Keratinocyte (primary cell): ENCODE measurements around the gene SLC25A13. TPM values are rescaled to one million over a fixed set of nuclear protein-coding genes. Genes with fewer than 3 reads are reported as not detected.
A peak's percentile ranks its signal among the peaks of the same experiment; 100 is the strongest.

Source experiments
- DNase-seq: peaks from one replicate; pipeline ENCODE4 v3.0.0-alpha.2; 2011; ENCODE audit warnings: low read depth, missing footprints, low spot score
- FAIRE-seq: peaks from 2 replicates; lab custom pipeline; 2011; peaks lifted over from hg19 to GRCh38; lab: Jason Lieb, UNC
- H2AFZ ChIP-seq: 2 replicates; pipeline ENCODE4 v1.6.0; 2012; ENCODE audit warnings: low read length, control low read depth, inconsistent platforms; ENCODE audit not compliant: control insufficient read depth
- H3K27ac ChIP-seq: 2 replicates; pipeline ENCODE4 v1.5.1; 2011; ENCODE audit warnings: low read length; ENCODE audit not compliant: control insufficient read depth, insufficient read depth
- H3K27me3 ChIP-seq: 3 replicates; pipeline ENCODE4 v1.6.0; 2011; ENCODE audit warnings: low read length; ENCODE audit not compliant: control insufficient read depth, insufficient read depth; ENCODE audit errors: extremely low read depth
- H3K36me3 ChIP-seq, 2 experiments: 2 replicates in 1 of 2; 3 replicates in 1 of 2; pipeline ENCODE4 v1.5.1; 2011; ENCODE audit warnings: low read length in 2 of 2, mild to moderate bottlenecking in 1 of 2; ENCODE audit not compliant: control insufficient read depth in 2 of 2, insufficient read depth in 2 of 2; ENCODE audit errors: extremely low read depth in 1 of 2
- H3K4me1 ChIP-seq: 3 replicates; pipeline ENCODE4 v1.5.1; 2011; ENCODE audit warnings: low read length; ENCODE audit not compliant: control insufficient read depth, insufficient read depth; ENCODE audit errors: extremely low read depth
- H3K4me2 ChIP-seq: 3 replicates; pipeline ENCODE4 v1.6.0; 2011; ENCODE audit warnings: low read depth, low read length; ENCODE audit not compliant: control insufficient read depth, insufficient read depth; ENCODE audit errors: extremely low read depth
- H3K4me3 ChIP-seq, 3 experiments: fragments of 200-600 bp in 1 of 3; sonication (generic) in 1 of 3; 2 replicates in 2 of 3; 3 replicates in 1 of 3; pipeline ENCODE4 v1.5.1; 2011 to 2016; ENCODE audit warnings: low read length in 3 of 3, mild to moderate bottlenecking in 3 of 3, control low read depth in 2 of 3, inconsistent platforms in 1 of 3, low read depth in 1 of 3, mixed read lengths in 1 of 3, mixed run types in 1 of 3, moderate library complexity in 1 of 3; ENCODE audit not compliant: control insufficient read depth in 2 of 3, insufficient read depth in 2 of 3; ENCODE audit errors: extremely low read depth in 1 of 3
- H3K79me2 ChIP-seq: 2 replicates; pipeline ENCODE4 v1.6.0; 2012; ENCODE audit warnings: low read length; ENCODE audit not compliant: control insufficient read depth, insufficient read depth
- H3K9ac ChIP-seq: 3 replicates; pipeline ENCODE4 v1.6.0; 2011; ENCODE audit warnings: low read length; ENCODE audit not compliant: control insufficient read depth, insufficient read depth; ENCODE audit errors: extremely low read depth
- H3K9me1 ChIP-seq: 3 replicates; pipeline ENCODE4 v1.6.0; 2011; ENCODE audit warnings: low read length; ENCODE audit not compliant: control insufficient read depth, insufficient read depth; ENCODE audit errors: extremely low read depth
- H3K9me3 ChIP-seq: 2 replicates; pipeline ENCODE4 v1.5.1; 2012; ENCODE audit warnings: low read depth, low read length; ENCODE audit not compliant: control insufficient read depth
- H4K20me1 ChIP-seq: 3 replicates; pipeline ENCODE4 v1.6.0; 2011; ENCODE audit warnings: low read length; ENCODE audit not compliant: control insufficient read depth, insufficient read depth; ENCODE audit errors: extremely low read depth
- EZH2 ChIP-seq: IDR thresholded peaks from one replicate; pipeline ENCODE4 v1.6.1; 2012; ENCODE audit warnings: inconsistent platforms, mild to moderate bottlenecking, low read length, moderate library complexity
- dilution Hi-C: fragments of 300-500 bp; cut with MboI; formaldehyde crosslinking; loops from one replicate; pipeline ENCODE4 v1.7.0; 2020; ENCODE audit warnings: low sequenced_read_pairs; ENCODE audit not compliant: extremely low pct_ligation_motif_present
- polyA plus RNA-seq, 5 experiments: library from polyadenylated mRNA; depleted of rRNA in 3 of 5; stranded (reverse) in 3 of 5; stranded (forward) in 1 of 5; unstranded in 1 of 5; fragments of >200 nt; gene quantifications; 1 replicate in 1 of 5; 2 replicates in 3 of 5; 3 replicates in 1 of 5; pipeline versions ENCODE4 v1.2.1 to v1.2.3, GENCODE V29; 2011 to 2012; ENCODE audit warnings: missing spikeins in 2 of 5, low read depth in 1 of 5, low replicate concordance in 1 of 5
- TF ChIP-seq, protein P1 (sequence below), 3 experiments: IDR thresholded peaks in 1 of 3; conservative IDR thresholded peaks in 1 of 3; optimal IDR thresholded peaks in 1 of 3; 2 replicates in 2 of 3; 3 replicates in 1 of 3; pipeline versions ENCODE3 to v1.5.1; 2011; ENCODE audit warnings: low read length in 3 of 3, mild to moderate bottlenecking in 3 of 3, moderate library complexity in 2 of 3, control low read depth in 1 of 3, inconsistent platforms in 1 of 3; ENCODE audit not compliant: insufficient read depth in 2 of 3; ENCODE audit errors: extremely low read depth in 1 of 3

Gene SLC25A13
- polyA plus RNA-seq, 1 donor (not counting 4 experiments of a cell fraction or from before 2014, with no cell fraction given): 29.4 TPM

DNA sequence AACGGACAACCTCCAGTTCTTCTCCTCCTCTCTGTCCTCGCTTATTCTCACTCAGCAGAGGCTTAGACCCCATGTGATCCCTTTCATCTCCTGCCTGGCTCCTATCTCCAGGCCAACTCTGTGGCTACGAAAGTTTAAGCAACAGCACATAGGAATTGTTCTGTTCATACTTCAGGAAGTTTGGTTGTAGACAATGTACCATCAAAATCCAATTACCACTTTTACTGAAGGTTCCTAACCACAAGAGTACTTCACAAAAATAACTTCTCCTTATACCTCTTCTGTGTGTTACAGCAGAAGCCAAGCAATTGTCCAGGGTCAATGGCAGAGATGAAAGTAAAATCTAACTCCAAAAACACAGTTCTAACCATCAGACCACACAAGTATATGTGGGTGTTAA is 80.0 kb downstream of the SLC25A13 start:
- DNase-seq (no peak), FAIRE-seq (no peak)
- no peak overlapping the region for H2AFZ ChIP-seq
- H3K79me2 ChIP-seq: peaks cover 7% of the 10 kb centered on the region
- no peak overlapping the region for H3K4me3 ChIP-seq
- no peak overlapping the region for H3K4me2 ChIP-seq
- H3K9ac ChIP-seq: no peak overlapping the region
- no peaks in the 10 kb centered on the region for H3K36me3 ChIP-seq
- dilution Hi-C loops: no loop called here
- H3K27me3 ChIP-seq: no peaks in the 10 kb centered on the region
- H3K9me3 ChIP-seq: no peaks in the 10 kb centered on the region
- H4K20me1 ChIP-seq: no peaks in the 10 kb centered on the region
- no peaks in the 10 kb centered on the region for H3K9me1 ChIP-seq
- TF ChIP-seq, protein P1, sequence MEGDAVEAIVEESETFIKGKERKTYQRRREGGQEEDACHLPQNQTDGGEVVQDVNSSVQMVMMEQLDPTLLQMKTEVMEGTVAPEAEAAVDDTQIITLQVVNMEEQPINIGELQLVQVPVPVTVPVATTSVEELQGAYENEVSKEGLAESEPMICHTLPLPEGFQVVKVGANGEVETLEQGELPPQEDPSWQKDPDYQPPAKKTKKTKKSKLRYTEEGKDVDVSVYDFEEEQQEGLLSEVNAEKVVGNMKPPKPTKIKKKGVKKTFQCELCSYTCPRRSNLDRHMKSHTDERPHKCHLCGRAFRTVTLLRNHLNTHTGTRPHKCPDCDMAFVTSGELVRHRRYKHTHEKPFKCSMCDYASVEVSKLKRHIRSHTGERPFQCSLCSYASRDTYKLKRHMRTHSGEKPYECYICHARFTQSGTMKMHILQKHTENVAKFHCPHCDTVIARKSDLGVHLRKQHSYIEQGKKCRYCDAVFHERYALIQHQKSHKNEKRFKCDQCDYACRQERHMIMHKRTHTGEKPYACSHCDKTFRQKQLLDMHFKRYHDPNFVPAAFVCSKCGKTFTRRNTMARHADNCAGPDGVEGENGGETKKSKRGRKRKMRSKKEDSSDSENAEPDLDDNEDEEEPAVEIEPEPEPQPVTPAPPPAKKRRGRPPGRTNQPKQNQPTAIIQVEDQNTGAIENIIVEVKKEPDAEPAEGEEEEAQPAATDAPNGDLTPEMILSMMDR (optimal IDR thresholded peaks at IDR 0.05 in 1 of 3, IDR thresholded peaks at IDR 0.05 in 1 of 3, conservative IDR thresholded peaks at IDR 0.05 in 1 of 3; ENCODE audit: extremely low read depth in 1 of 3, insufficient read depth in 2 of 3, low read length in 3 of 3): no peak
- no peak for TF ChIP-seq EZH2
- no peak overlapping the region for H3K27ac ChIP-seq
- peaks cover 23% of the 10 kb centered on the region for H3K4me1 ChIP-seq

DNA sequence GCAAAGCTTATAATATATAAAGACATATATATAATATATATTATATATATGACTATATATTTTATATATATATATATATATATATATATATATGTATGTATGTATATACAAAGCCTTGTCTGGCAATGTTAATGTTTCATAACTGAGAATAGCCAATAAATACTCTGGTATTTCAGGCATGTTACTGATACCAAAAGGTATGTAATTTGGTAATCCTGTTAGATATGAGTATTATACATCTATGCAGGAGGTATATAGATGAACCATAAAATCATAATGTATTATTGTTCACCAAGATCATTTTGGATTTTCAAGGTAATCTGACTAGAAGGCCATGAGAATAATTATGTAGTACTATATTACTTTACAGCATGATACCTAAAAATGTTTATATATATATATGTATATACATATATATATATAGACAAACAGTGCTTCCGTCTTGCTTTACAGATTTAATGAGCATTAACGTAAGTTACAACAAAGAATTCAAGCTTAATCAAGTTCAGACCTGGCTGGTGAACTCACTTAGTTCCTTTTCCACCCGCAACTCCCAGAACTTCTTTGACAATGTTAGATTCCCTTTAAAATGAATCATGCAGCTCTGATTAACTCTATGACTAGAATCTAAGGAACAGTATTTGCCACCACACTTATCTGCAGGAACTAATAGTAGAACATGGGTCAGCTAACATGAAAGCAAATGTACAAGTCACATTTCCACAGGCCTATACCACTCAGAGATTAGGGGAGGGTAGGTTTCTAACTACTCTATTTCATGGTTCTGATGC is 82.7 kb downstream of the SLC25A13 start:
- H3K9me1 ChIP-seq: no peaks in the 10 kb centered on the region
- DNase-seq (peak; percentile 70), FAIRE-seq (no peak)
- peak overlapping the region; percentile 13 for H3K4me2 ChIP-seq
- peaks cover 0 to 1% of the 10 kb centered on the region in 2 experiments for H3K36me3 ChIP-seq
- H2AFZ ChIP-seq: no peak overlapping the region
- peak overlapping the region; percentile 10 for H3K27ac ChIP-seq
- no peaks in the 10 kb centered on the region for H3K9me3 ChIP-seq
- TF ChIP-seq, protein P1 (optimal IDR thresholded peaks at IDR 0.05 in 1 of 3, IDR thresholded peaks at IDR 0.05 in 1 of 3, conservative IDR thresholded peaks at IDR 0.05 in 1 of 3; ENCODE audit: extremely low read depth in 1 of 3, insufficient read depth in 2 of 3, low read length in 3 of 3): no peak
- TF ChIP-seq EZH2: no peak
- dilution Hi-C loops: no loop called here
- H4K20me1 ChIP-seq: no peaks in the 10 kb centered on the region
- H3K9ac ChIP-seq: no peak overlapping the region
- H3K4me1 ChIP-seq: peaks cover 12% of the 10 kb centered on the region
- no peaks in the 10 kb centered on the region for H3K27me3 ChIP-seq
- H3K4me3 ChIP-seq: no peak overlapping the region
- H3K79me2 ChIP-seq: peaks cover 7% of the 10 kb centered on the region
